WTC11 (cell line): Measurements from ENCODE around the gene ARHGEF17. TPM values are rescaled to one million over a fixed set of nuclear protein-coding genes. Genes with fewer than 3 reads are reported as not detected.

Source experiments
- ATAC-seq: fragments of 200-7000 bp; cut with Tn5 transposase; 2 replicates; pipeline ENCODE4 v1.10.0; 2021; ENCODE audit warnings: mild to moderate bottlenecking, moderate library complexity
- CTCF ChIA-PET: fragments of 300-600 bp; sonication (Branson Sonifier 250); formaldehyde crosslinking; loops from one replicate; lab custom pipeline; 2021; ENCODE audit warnings: antibody characterized with exemption; lab: Charles Lee
- POLR2A ChIA-PET: fragments of 350-600 bp; sonication (Branson Sonifier 250); formaldehyde crosslinking; loops from one replicate; lab custom pipeline; 2021; ENCODE audit warnings: antibody characterized with exemption; lab: Charles Lee
- DNase-seq: peaks from one replicate; pipeline ENCODE4 v3.0.0; 2021; ENCODE audit warnings: low spot score
- H3K27ac Mint-ChIP-seq: 2 replicates; pipeline ENCODE4 v1.8.0; 2021; ENCODE audit warnings: mixed read lengths
- H3K27me3 Mint-ChIP-seq: 2 replicates; pipeline ENCODE4 v1.8.0; 2021; ENCODE audit warnings: low read depth, mild to moderate bottlenecking, moderate library complexity, mixed read lengths
- H3K36me3 Mint-ChIP-seq: 2 replicates; pipeline ENCODE4 v1.8.0; 2021; ENCODE audit warnings: mixed read lengths
- H3K4me1 Mint-ChIP-seq: 2 replicates; pipeline ENCODE4 v1.8.0; 2022; ENCODE audit warnings: mixed read lengths
- H3K4me3 Mint-ChIP-seq: 2 replicates; pipeline ENCODE4 v1.8.0; 2021; ENCODE audit warnings: mild to moderate bottlenecking, moderate library complexity, mixed read lengths
- H3K9me3 Mint-ChIP-seq: 2 replicates; pipeline ENCODE4 v1.8.0; 2021; ENCODE audit warnings: mixed read lengths
- E2F1 ChIP-seq: sonication (generic); formaldehyde crosslinking; IDR thresholded peaks from 2 replicates; pipeline ENCODE4 v1.8.0; 2022; ENCODE audit warnings: mild to moderate bottlenecking, missing genetic modification reagents
- ELF4 ChIP-seq: sonication (generic); formaldehyde crosslinking; IDR thresholded peaks from 2 replicates; pipeline ENCODE4 v1.8.1; 2022; ENCODE audit warnings: low read depth, mild to moderate bottlenecking, moderate library complexity, missing genetic modification reagents
- EMX1 ChIP-seq: fragments of 250-450 bp; sonication (Bioruptor Pico); IDR thresholded peaks from 2 replicates; pipeline ENCODE4 v1.8.0; 2021; ENCODE audit warnings: mild to moderate bottlenecking
- ETV6 ChIP-seq: sonication (generic); formaldehyde crosslinking; IDR thresholded peaks from 2 replicates; pipeline ENCODE4 v1.8.1; 2022; ENCODE audit warnings: mild to moderate bottlenecking, missing genetic modification reagents
- GTF2I ChIP-seq: fragments of 250-450 bp; sonication (Bioruptor Pico); conservative IDR thresholded peaks from 2 replicates; pipeline ENCODE4 v1.4.0; 2021; ENCODE audit warnings: mild to moderate bottlenecking
- HMGA2 ChIP-seq: fragments of 250-450 bp; sonication (Bioruptor Pico); IDR thresholded peaks from 2 replicates; pipeline ENCODE4 v1.4.0; 2021; ENCODE audit warnings: mild to moderate bottlenecking, moderate library complexity
- IRF2 ChIP-seq: sonication (generic); formaldehyde crosslinking; IDR thresholded peaks from 2 replicates; pipeline ENCODE4 v1.8.0; 2022; ENCODE audit warnings: low read depth, missing genetic modification reagents, borderline replicate concordance
- JUN ChIP-seq: sonication (generic); formaldehyde crosslinking; IDR thresholded peaks from 2 replicates; pipeline ENCODE4 v1.8.0; 2023; ENCODE audit warnings: mild to moderate bottlenecking, missing genetic modification reagents
- KAT7 ChIP-seq: sonication (generic); formaldehyde crosslinking; IDR thresholded peaks from 2 replicates; pipeline ENCODE4 v1.8.1; 2023; ENCODE audit warnings: missing genetic modification reagents, mild to moderate bottlenecking, borderline replicate concordance
- MXD4 ChIP-seq: fragments of 250-450 bp; sonication (Bioruptor Pico); IDR thresholded peaks from 2 replicates; pipeline ENCODE4 v1.8.0; 2021; ENCODE audit warnings: mild to moderate bottlenecking, moderate library complexity, borderline replicate concordance
- PREB ChIP-seq: sonication (generic); formaldehyde crosslinking; IDR thresholded peaks from 2 replicates; pipeline ENCODE4 v1.8.1; 2022; ENCODE audit warnings: mild to moderate bottlenecking, missing genetic modification reagents, moderate library complexity, borderline replicate concordance
- PRRX2 ChIP-seq: fragments of 250-450 bp; sonication (Bioruptor Pico); IDR thresholded peaks from 2 replicates; pipeline ENCODE4 v1.8.0; 2021; ENCODE audit warnings: mild to moderate bottlenecking
- TCF7 ChIP-seq: sonication (generic); formaldehyde crosslinking; IDR thresholded peaks from 2 replicates; pipeline ENCODE4 v1.8.0; 2022; ENCODE audit warnings: mild to moderate bottlenecking, low read depth, missing genetic modification reagents, moderate library complexity
- ZBTB21 ChIP-seq: sonication (generic); formaldehyde crosslinking; IDR thresholded peaks from 2 replicates; pipeline ENCODE4 v1.8.1; 2023; ENCODE audit warnings: mild to moderate bottlenecking, missing genetic modification reagents, borderline replicate concordance
- ZNF396 ChIP-seq: fragments of 250-450 bp; sonication (Bioruptor Pico); IDR thresholded peaks from 2 replicates; pipeline ENCODE4 v1.8.0; 2021; ENCODE audit warnings: mild to moderate bottlenecking, moderate library complexity, borderline replicate concordance
- total RNA-seq: library from RNA; stranded (reverse); gene quantifications from 3 replicates; pipeline ENCODE4 v1.2.3, GENCODE V29; 2021
- TF ChIP-seq, protein P1 (sequence below): fragments of 250-450 bp; sonication (Bioruptor Pico); IDR thresholded peaks from 2 replicates; pipeline ENCODE4 v1.9.0; 2021; ENCODE audit warnings: mild to moderate bottlenecking
- TF ChIP-seq, protein P2 (sequence below): sonication (generic); formaldehyde crosslinking; IDR thresholded peaks from 2 replicates; pipeline ENCODE4 v1.8.0; 2022; ENCODE audit warnings: mild to moderate bottlenecking, missing genetic modification reagents
- TF ChIP-seq, protein P3 (sequence below): fragments of 250-450 bp; sonication (Bioruptor Pico); IDR thresholded peaks from 2 replicates; pipeline ENCODE4 v1.9.0; 2021; ENCODE audit warnings: mild to moderate bottlenecking, borderline replicate concordance
- TF ChIP-seq, protein P4 (sequence below): sonication (generic); formaldehyde crosslinking; IDR thresholded peaks from 2 replicates; pipeline ENCODE4 v1.8.0; 2023; ENCODE audit warnings: missing genetic modification reagents, mild to moderate bottlenecking, borderline replicate concordance

Gene ARHGEF17
- total RNA-seq, 1 experiment from 2014 or later: 18.2 TPM

DNA sequence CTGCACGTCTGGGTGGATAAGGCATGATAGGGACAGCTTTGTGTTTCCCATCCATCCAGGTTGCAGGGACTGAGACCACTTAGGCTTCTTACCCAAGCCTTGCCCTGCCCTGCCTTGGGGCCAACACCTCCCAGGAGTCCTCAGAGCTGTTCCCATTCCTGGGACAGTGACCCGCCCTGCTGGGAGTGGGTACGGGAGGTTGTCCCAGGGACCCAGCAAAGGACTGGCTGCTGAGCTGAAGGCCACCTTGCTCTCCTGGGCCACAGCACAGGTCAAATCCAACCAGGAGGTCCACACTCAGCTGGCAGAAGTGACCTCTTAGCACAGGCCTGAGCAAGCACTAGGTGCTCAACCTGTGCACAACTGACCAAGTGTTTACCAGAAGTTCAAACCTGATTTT is 16.9 kb upstream of the ARHGEF17 start:
- no peaks in the 10 kb centered on the region for H3K36me3 Mint-ChIP-seq
- H3K27me3 Mint-ChIP-seq: peaks cover 13% of the 10 kb centered on the region
- H3K9me3 Mint-ChIP-seq: no peaks in the 10 kb centered on the region
- DNase-seq: no peak
- peaks cover 16% of the 10 kb centered on the region for H3K4me1 Mint-ChIP-seq
- ChIA-PET CTCF (interaction anchor here (0.9 to 5.6 kb wide), 13 partner anchors 10 to 102 kb away, joined by 3 to 49 read pairs (median 6); no protein-coding TSS in a partner anchor), POLR2A (no interaction called here)
- no peak for TF ChIP-seq PRRX2 (CRISPR knock-in tag)
- TF ChIP-seq, protein P1, sequence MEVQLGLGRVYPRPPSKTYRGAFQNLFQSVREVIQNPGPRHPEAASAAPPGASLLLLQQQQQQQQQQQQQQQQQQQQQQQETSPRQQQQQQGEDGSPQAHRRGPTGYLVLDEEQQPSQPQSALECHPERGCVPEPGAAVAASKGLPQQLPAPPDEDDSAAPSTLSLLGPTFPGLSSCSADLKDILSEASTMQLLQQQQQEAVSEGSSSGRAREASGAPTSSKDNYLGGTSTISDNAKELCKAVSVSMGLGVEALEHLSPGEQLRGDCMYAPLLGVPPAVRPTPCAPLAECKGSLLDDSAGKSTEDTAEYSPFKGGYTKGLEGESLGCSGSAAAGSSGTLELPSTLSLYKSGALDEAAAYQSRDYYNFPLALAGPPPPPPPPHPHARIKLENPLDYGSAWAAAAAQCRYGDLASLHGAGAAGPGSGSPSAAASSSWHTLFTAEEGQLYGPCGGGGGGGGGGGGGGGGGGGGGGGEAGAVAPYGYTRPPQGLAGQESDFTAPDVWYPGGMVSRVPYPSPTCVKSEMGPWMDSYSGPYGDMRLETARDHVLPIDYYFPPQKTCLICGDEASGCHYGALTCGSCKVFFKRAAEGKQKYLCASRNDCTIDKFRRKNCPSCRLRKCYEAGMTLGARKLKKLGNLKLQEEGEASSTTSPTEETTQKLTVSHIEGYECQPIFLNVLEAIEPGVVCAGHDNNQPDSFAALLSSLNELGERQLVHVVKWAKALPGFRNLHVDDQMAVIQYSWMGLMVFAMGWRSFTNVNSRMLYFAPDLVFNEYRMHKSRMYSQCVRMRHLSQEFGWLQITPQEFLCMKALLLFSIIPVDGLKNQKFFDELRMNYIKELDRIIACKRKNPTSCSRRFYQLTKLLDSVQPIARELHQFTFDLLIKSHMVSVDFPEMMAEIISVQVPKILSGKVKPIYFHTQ (CRISPR knock-in tag): no peak
- no peak for TF ChIP-seq GTF2I (CRISPR knock-in tag)
- no peak for TF ChIP-seq HMGA2 (CRISPR knock-in tag)
- TF ChIP-seq, protein P2, sequence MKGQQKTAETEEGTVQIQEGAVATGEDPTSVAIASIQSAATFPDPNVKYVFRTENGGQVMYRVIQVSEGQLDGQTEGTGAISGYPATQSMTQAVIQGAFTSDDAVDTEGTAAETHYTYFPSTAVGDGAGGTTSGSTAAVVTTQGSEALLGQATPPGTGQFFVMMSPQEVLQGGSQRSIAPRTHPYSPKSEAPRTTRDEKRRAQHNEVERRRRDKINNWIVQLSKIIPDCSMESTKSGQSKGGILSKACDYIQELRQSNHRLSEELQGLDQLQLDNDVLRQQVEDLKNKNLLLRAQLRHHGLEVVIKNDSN (CRISPR knock-in tag): no peak
- no peak for TF ChIP-seq KAT7 (CRISPR knock-in tag)
- TF ChIP-seq JUN (CRISPR knock-in tag): no peak
- TF ChIP-seq ZBTB21 (CRISPR knock-in tag): no peak
- TF ChIP-seq ETV6 (CRISPR knock-in tag): no peak
- no peak for TF ChIP-seq IRF2 (CRISPR knock-in tag)
- no peak for TF ChIP-seq ELF4 (CRISPR knock-in tag)
- TF ChIP-seq PREB (CRISPR knock-in tag): no peak
- no peak for TF ChIP-seq EMX1 (CRISPR knock-in tag)
- TF ChIP-seq, protein P3, sequence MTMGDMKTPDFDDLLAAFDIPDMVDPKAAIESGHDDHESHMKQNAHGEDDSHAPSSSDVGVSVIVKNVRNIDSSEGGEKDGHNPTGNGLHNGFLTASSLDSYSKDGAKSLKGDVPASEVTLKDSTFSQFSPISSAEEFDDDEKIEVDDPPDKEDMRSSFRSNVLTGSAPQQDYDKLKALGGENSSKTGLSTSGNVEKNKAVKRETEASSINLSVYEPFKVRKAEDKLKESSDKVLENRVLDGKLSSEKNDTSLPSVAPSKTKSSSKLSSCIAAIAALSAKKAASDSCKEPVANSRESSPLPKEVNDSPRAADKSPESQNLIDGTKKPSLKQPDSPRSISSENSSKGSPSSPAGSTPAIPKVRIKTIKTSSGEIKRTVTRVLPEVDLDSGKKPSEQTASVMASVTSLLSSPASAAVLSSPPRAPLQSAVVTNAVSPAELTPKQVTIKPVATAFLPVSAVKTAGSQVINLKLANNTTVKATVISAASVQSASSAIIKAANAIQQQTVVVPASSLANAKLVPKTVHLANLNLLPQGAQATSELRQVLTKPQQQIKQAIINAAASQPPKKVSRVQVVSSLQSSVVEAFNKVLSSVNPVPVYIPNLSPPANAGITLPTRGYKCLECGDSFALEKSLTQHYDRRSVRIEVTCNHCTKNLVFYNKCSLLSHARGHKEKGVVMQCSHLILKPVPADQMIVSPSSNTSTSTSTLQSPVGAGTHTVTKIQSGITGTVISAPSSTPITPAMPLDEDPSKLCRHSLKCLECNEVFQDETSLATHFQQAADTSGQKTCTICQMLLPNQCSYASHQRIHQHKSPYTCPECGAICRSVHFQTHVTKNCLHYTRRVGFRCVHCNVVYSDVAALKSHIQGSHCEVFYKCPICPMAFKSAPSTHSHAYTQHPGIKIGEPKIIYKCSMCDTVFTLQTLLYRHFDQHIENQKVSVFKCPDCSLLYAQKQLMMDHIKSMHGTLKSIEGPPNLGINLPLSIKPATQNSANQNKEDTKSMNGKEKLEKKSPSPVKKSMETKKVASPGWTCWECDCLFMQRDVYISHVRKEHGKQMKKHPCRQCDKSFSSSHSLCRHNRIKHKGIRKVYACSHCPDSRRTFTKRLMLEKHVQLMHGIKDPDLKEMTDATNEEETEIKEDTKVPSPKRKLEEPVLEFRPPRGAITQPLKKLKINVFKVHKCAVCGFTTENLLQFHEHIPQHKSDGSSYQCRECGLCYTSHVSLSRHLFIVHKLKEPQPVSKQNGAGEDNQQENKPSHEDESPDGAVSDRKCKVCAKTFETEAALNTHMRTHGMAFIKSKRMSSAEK (CRISPR knock-in tag): no peak
- TF ChIP-seq MXD4 (CRISPR knock-in tag): no peak
- no peak for TF ChIP-seq ZNF396 (CRISPR knock-in tag)
- no peak for TF ChIP-seq E2F1
- TF ChIP-seq, protein P4, sequence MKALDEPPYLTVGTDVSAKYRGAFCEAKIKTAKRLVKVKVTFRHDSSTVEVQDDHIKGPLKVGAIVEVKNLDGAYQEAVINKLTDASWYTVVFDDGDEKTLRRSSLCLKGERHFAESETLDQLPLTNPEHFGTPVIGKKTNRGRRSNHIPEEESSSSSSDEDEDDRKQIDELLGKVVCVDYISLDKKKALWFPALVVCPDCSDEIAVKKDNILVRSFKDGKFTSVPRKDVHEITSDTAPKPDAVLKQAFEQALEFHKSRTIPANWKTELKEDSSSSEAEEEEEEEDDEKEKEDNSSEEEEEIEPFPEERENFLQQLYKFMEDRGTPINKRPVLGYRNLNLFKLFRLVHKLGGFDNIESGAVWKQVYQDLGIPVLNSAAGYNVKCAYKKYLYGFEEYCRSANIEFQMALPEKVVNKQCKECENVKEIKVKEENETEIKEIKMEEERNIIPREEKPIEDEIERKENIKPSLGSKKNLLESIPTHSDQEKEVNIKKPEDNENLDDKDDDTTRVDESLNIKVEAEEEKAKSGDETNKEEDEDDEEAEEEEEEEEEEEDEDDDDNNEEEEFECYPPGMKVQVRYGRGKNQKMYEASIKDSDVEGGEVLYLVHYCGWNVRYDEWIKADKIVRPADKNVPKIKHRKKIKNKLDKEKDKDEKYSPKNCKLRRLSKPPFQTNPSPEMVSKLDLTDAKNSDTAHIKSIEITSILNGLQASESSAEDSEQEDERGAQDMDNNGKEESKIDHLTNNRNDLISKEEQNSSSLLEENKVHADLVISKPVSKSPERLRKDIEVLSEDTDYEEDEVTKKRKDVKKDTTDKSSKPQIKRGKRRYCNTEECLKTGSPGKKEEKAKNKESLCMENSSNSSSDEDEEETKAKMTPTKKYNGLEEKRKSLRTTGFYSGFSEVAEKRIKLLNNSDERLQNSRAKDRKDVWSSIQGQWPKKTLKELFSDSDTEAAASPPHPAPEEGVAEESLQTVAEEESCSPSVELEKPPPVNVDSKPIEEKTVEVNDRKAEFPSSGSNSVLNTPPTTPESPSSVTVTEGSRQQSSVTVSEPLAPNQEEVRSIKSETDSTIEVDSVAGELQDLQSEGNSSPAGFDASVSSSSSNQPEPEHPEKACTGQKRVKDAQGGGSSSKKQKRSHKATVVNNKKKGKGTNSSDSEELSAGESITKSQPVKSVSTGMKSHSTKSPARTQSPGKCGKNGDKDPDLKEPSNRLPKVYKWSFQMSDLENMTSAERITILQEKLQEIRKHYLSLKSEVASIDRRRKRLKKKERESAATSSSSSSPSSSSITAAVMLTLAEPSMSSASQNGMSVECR (CRISPR knock-in tag): no peak
- no peak for TF ChIP-seq TCF7 (CRISPR knock-in tag)
- no peak overlapping the region for H3K27ac Mint-ChIP-seq
- H3K4me3 Mint-ChIP-seq: no peak overlapping the region
- no peak for ATAC-seq
